Glutamatergic neuron (in vitro differentiated cells): ENCODE measurements around the gene MEI4. TPM values are rescaled to one million over a fixed set of nuclear protein-coding genes. Genes with fewer than 3 reads are reported as not detected.
"Not testable (repeated sequence)": the region's sequence is repeated elsewhere in the genome, so short reads cannot be mapped to it uniquely, and the experiment has no call there.

Source experiments
- DNase-seq: peaks from one replicate; pipeline ENCODE4 v3.0.0; 2022
- H3K27ac Mint-ChIP-seq: one replicate; pipeline ENCODE4 v1.8.0; 2020; ENCODE audit warnings: mild to moderate bottlenecking, mixed read lengths, inconsistent platforms; ENCODE audit not compliant: unreplicated experiment
- H3K27me3 Mint-ChIP-seq: one replicate; pipeline ENCODE4 v1.8.0; 2020; ENCODE audit warnings: mild to moderate bottlenecking, moderate library complexity, mixed read lengths, inconsistent platforms; ENCODE audit not compliant: unreplicated experiment
- H3K36me3 Mint-ChIP-seq: one replicate; pipeline ENCODE4 v1.8.0; 2020; ENCODE audit warnings: mild to moderate bottlenecking, mixed read lengths, inconsistent platforms; ENCODE audit not compliant: unreplicated experiment
- H3K4me1 Mint-ChIP-seq: one replicate; pipeline ENCODE4 v1.8.0; 2020; ENCODE audit warnings: mild to moderate bottlenecking, low read depth, mixed read lengths, inconsistent platforms; ENCODE audit not compliant: unreplicated experiment
- H3K4me3 Mint-ChIP-seq: one replicate; pipeline ENCODE4 v1.8.0; 2020; ENCODE audit warnings: mild to moderate bottlenecking, mixed read lengths, inconsistent platforms; ENCODE audit not compliant: unreplicated experiment
- H3K9me3 Mint-ChIP-seq: one replicate; pipeline ENCODE4 v1.8.0; 2020; ENCODE audit warnings: mild to moderate bottlenecking, moderate library complexity, mixed read lengths, inconsistent platforms; ENCODE audit not compliant: unreplicated experiment
- CTCF ChIP-seq: fragments of 200-600 bp; sonication (generic); IDR thresholded peaks from one replicate; pipeline ENCODE4 v1.5.0; 2021; ENCODE audit not compliant: partially characterized antibody, unreplicated experiment
- total RNA-seq: library from RNA; stranded (reverse); fragmentation: NEBNext Ultra II Directional; extraction: Animal tissue kit (Norgen Biotek cat#: 25700); gene quantifications from one replicate; pipeline ENCODE4 v1.2.1, GENCODE V29; 2021; ENCODE audit not compliant: unreplicated experiment

The MEI4 gene
- total RNA-seq, 1 donor from 2014 or later = 0.86 TPM

GRCh38 chr6:77816766-77817270 lies 164.0 kb downstream of the MEI4 start:
- no peak overlapping the region for H3K4me3 Mint-ChIP-seq
- no peaks in the 10 kb centered on the region for H3K27me3 Mint-ChIP-seq
- no peak overlapping the region for H3K27ac Mint-ChIP-seq
- no peaks in the 10 kb centered on the region for H3K9me3 Mint-ChIP-seq
- no peaks in the 10 kb centered on the region for H3K4me1 Mint-ChIP-seq
- no peak for TF ChIP-seq CTCF
- H3K36me3 Mint-ChIP-seq = no peaks in the 10 kb centered on the region
- no peak for DNase-seq

GRCh38 chr6:77822265-77822664 lies 169.4 kb downstream of the MEI4 start:
- DNase-seq = no peak
- TF ChIP-seq CTCF = no peak
- no peaks in the 10 kb centered on the region for H3K9me3 Mint-ChIP-seq
- H3K27me3 Mint-ChIP-seq = no peaks in the 10 kb centered on the region
- no peaks in the 10 kb centered on the region for H3K36me3 Mint-ChIP-seq
- H3K4me1 Mint-ChIP-seq = peaks cover 2% of the 10 kb centered on the region
- H3K27ac Mint-ChIP-seq = no peak overlapping the region
- H3K4me3 Mint-ChIP-seq = no peak overlapping the region

GRCh38 chr6:77825204-77825603 lies 172.4 kb downstream of the MEI4 start:
- no peak for TF ChIP-seq CTCF
- H3K4me3 Mint-ChIP-seq = no peak overlapping the region
- no peak for DNase-seq

GRCh38 chr6:77829736-77830135 lies 176.9 kb downstream of the MEI4 start:
- Mint-ChIP-seq H3K27ac (no peak overlapping the region), H3K9me3 (no peaks in the 10 kb centered on the region), H3K4me1 (peaks cover 2% of the 10 kb centered on the region), H3K36me3 (no peaks in the 10 kb centered on the region), H3K27me3 (no peaks in the 10 kb centered on the region), H3K4me3 (no peak overlapping the region)
- no peak for TF ChIP-seq CTCF
- DNase-seq = no peak

More at GRCh38 chr6:77825204-77825603, 172.4 kb downstream of the MEI4 start:
- Mint-ChIP-seq H3K4me1 (peaks cover 2% of the 10 kb centered on the region), H3K27me3 (no peaks in the 10 kb centered on the region), H3K36me3 (no peaks in the 10 kb centered on the region), H3K9me3 (no peaks in the 10 kb centered on the region), H3K27ac (no peak overlapping the region)

- H3K9me3 Mint-ChIP-seq, H3K27me3 Mint-ChIP-seq, DNase-seq, H3K27ac Mint-ChIP-seq, H3K36me3 Mint-ChIP-seq, H3K4me1 Mint-ChIP-seq, H3K4me3 Mint-ChIP-seq: not testable (repeated sequence)
Measured at GRCh38 chr6:77833749-77834148, 180.9 kb downstream of the MEI4 start.

- Mint-ChIP-seq H3K9me3 (no peaks in the 10 kb centered on the region), H3K27me3 (no peaks in the 10 kb centered on the region), H3K4me3 (no peak overlapping the region), H3K27ac (no peak overlapping the region), H3K36me3 (no peaks in the 10 kb centered on the region), H3K4me1 (no peaks in the 10 kb centered on the region)
- DNase-seq = no peak
- TF ChIP-seq CTCF = no peak
Measured at GRCh38 chr6:77834591-77834996, 181.8 kb downstream of the MEI4 start.
